Endodermal cell (in vitro differentiated cells): ENCODE data around the gene ISG20. TPM values are rescaled to one million over a fixed set of nuclear protein-coding genes. Genes with fewer than 3 reads are reported as not detected.

Experiments
- DNase-seq: peaks from one replicate; pipeline ENCODE4 v3.0.0-alpha.2; 2017
- H3K27ac ChIP-seq: 2 replicates; pipeline ENCODE4 v1.5.1; 2013; ENCODE audit warnings: mild to moderate bottlenecking, low read depth, low read length, moderate library complexity
- H3K27me3 ChIP-seq: 2 replicates; pipeline ENCODE4 v1.6.1; 2013; ENCODE audit warnings: mild to moderate bottlenecking, low read length, moderate library complexity; ENCODE audit not compliant: insufficient read depth, control insufficient read depth, poor library complexity, severe bottlenecking
- H3K36me3 ChIP-seq: 2 replicates; pipeline ENCODE4 v1.7.0; 2013; ENCODE audit warnings: mild to moderate bottlenecking, low read length, moderate library complexity; ENCODE audit not compliant: control insufficient read depth, insufficient read depth
- H3K4me1 ChIP-seq: one replicate; pipeline ENCODE4 v1.7.0; 2013; ENCODE audit warnings: low read length; ENCODE audit not compliant: control insufficient read depth, insufficient read depth
- H3K4me3 ChIP-seq: 2 replicates; pipeline ENCODE4 v1.5.1; 2013; ENCODE audit warnings: mild to moderate bottlenecking, low read length, moderate library complexity
- H3K9ac ChIP-seq: 2 replicates; pipeline ENCODE4 v1.6.1; 2013; ENCODE audit warnings: mild to moderate bottlenecking, low read length, moderate library complexity; ENCODE audit not compliant: poor library complexity, severe bottlenecking; ENCODE audit errors: extremely low read depth
- H3K9me3 ChIP-seq: 2 replicates; pipeline ENCODE4 v1.6.1; 2013; ENCODE audit warnings: mild to moderate bottlenecking, low read length, moderate library complexity; ENCODE audit not compliant: control insufficient read depth
- H3K27ac Mint-ChIP-seq: 2 replicates; pipeline ENCODE4 v1.8.0; 2020; ENCODE audit warnings: mixed read lengths
- H3K27me3 Mint-ChIP-seq: 2 replicates; pipeline ENCODE4 v1.8.0; 2021; ENCODE audit warnings: mild to moderate bottlenecking, mixed read lengths; ENCODE audit not compliant: insufficient read depth
- H3K36me3 Mint-ChIP-seq: 2 replicates; pipeline ENCODE4 v1.8.0; 2020; ENCODE audit warnings: low read depth, mixed read lengths
- H3K4me1 Mint-ChIP-seq: 2 replicates; pipeline ENCODE4 v1.8.0; 2020; ENCODE audit warnings: mixed read lengths
- H3K4me3 Mint-ChIP-seq: 2 replicates; pipeline ENCODE4 v1.8.0; 2020; ENCODE audit warnings: mild to moderate bottlenecking, moderate library complexity, mixed read lengths
- H3K9me3 Mint-ChIP-seq: 2 replicates; pipeline ENCODE4 v1.8.0; 2020; ENCODE audit warnings: mild to moderate bottlenecking, mixed read lengths
- CTCF ChIP-seq: fragments of 200-600 bp; sonication (generic); conservative IDR thresholded peaks from 2 replicates; pipeline ENCODE4 v1.5.0; 2021; ENCODE audit warnings: antibody characterized with exemption, mild to moderate bottlenecking
- WGBS, 2 experiments: methylation state at CpG; one replicate each; pipeline versions ENCODE4 v1.1.5 to v1.1.7; 2013; ENCODE audit warnings: missing lambda C conversion rate in 2 of 2, mixed read lengths in 1 of 2; ENCODE audit not compliant: insufficient coverage in 1 of 2, insufficient read length in 1 of 2; 5-methylcytosine and 5-hydroxymethylcytosine counted together
- total RNA-seq, 2 donors: library from RNA; stranded (reverse); fragmentation: NEBNext Ultra II Directional in 1 of 2; extraction: Animal tissue kit (Norgen Biotek cat#: 25700) in 1 of 2; gene quantifications; 2 replicates in 1 of 2; 3 replicates in 1 of 2; pipeline ENCODE4 v1.2.1, GENCODE V29; 2021

ISG20 gene
- total RNA-seq, 2 donors from 2014 or later: 9.3 to 11.4 TPM

DNA sequence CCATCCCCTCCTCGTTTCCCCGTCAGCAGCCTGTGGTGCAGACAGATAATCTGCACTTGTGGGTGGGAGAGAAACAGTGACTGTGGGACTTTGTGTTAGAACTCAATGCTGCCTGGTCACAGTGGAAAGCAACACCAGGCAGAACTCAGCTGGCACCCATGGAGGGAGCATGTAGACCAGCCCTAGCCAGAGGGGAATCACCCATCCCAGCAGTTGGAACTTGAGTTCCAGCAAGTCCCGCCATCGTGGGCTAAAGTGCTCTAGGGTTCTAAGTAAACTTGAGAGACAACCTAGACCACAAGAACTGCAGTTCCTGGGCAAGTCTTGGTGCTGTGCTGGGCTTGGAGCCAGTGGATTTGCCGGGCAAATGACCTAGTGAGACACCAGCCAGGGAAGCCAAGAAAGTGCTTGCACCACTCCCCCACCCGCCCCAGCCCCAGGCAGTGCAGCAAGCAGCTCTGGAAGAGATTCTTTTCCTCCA, 24.4 kb downstream of the ISG20 start:
- H3K27ac ChIP-seq: no peak overlapping the region
- H3K4me1 Mint-ChIP-seq: peaks cover 3% of the 10 kb centered on the region
- peaks cover 6% of the 10 kb centered on the region for H3K27me3 Mint-ChIP-seq
- no peak overlapping the region for H3K9ac ChIP-seq
- H3K4me1 ChIP-seq: no peaks in the 10 kb centered on the region
- H3K4me3 ChIP-seq: no peak overlapping the region
- TF ChIP-seq CTCF: no peak
- 93 to 100% methylated on average over 3 to 6 of the region's 6 CpGs for WGBS, 2 experiments
- no peaks in the 10 kb centered on the region for H3K36me3 ChIP-seq
- H3K9me3 Mint-ChIP-seq: peaks cover 1% of the 10 kb centered on the region
- peaks cover 10% of the 10 kb centered on the region for H3K27me3 ChIP-seq
- H3K27ac Mint-ChIP-seq: no peak overlapping the region
- no peak overlapping the region for H3K4me3 Mint-ChIP-seq
- no peak for DNase-seq
- no peaks in the 10 kb centered on the region for H3K9me3 ChIP-seq
- H3K36me3 Mint-ChIP-seq: no peaks in the 10 kb centered on the region

DNA sequence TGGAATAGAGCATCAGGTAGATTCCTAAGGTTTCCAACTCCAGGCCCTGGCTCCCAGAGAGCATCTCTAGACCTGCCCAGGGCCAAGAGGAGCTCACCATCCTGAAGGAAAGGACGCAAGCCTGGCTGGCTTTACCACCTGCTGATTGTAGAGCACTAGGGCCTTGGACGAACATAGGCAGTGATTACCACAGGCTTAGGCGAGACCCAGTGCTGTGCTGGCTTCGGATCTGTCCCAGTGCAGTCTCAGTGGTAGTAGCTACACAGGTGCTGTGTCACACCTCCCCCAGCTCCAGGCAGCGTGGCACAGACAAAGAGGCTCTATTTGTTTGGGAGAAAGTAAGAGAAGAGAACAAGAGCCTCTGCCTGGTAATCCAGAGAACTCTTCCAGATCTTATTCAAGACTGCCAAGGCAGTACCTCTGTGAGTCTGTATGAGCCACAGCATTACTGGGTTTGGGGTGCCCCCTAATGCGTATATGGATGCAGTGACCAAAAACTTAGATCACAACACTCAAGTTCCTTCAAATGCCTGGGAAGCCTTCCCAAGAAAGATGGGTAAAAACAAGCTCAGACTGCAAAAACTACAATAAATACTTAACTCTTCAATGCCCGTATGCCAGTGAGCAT, 25.4 kb downstream of the ISG20 start:
- no peaks in the 10 kb centered on the region for H3K36me3 ChIP-seq
- H3K27me3 Mint-ChIP-seq: peaks cover 8% of the 10 kb centered on the region
- no peak overlapping the region for H3K4me3 Mint-ChIP-seq
- no peak overlapping the region for H3K27ac Mint-ChIP-seq
- DNase-seq: no peak
- no peaks in the 10 kb centered on the region for H3K4me1 ChIP-seq
- H3K27me3 ChIP-seq: peaks cover 10% of the 10 kb centered on the region
- 86 to 87% methylated on average over 6 to 7 of the region's 7 CpGs for WGBS, 2 experiments
- no peak overlapping the region for H3K9ac ChIP-seq
- H3K9me3 ChIP-seq: no peaks in the 10 kb centered on the region
- no peaks in the 10 kb centered on the region for H3K36me3 Mint-ChIP-seq
- H3K4me3 ChIP-seq: no peak overlapping the region
- H3K4me1 Mint-ChIP-seq: peaks cover 3% of the 10 kb centered on the region
- TF ChIP-seq CTCF: peak; percentile 43
- H3K9me3 Mint-ChIP-seq: peaks cover 1% of the 10 kb centered on the region
- no peak overlapping the region for H3K27ac ChIP-seq

GRCh38 chr15:88674661-88675060, 35.8 kb downstream of the ISG20 start:
- Mint-ChIP-seq H3K36me3 (no peaks in the 10 kb centered on the region), H3K4me1 (no peaks in the 10 kb centered on the region), H3K9me3 (no peaks in the 10 kb centered on the region), H3K4me3 (no peak overlapping the region), H3K27ac (no peak overlapping the region), H3K27me3 (peaks cover 43% of the 10 kb centered on the region)
- Histone ChIP-seq H3K27me3 (peaks cover 36% of the 10 kb centered on the region), H3K4me3 (no peak overlapping the region), H3K27ac (no peak overlapping the region), H3K9ac (no peak overlapping the region), H3K36me3 (no peaks in the 10 kb centered on the region), H3K4me1 (no peaks in the 10 kb centered on the region), H3K9me3 (no peaks in the 10 kb centered on the region)
- no peak for DNase-seq
- 74 to 88% methylated on average over 1 to 4 of the region's 4 CpGs for WGBS, 2 experiments
- TF ChIP-seq CTCF: no peak
